ENCODE measurements around the gene SPIRE1.

- TF ChIP-seq CTCF (IDR thresholded peaks at IDR 0.05), result no peak
- no peak for TF ChIP-seq POLR2A (IDR thresholded peaks at IDR 0.05)
- TF ChIP-seq EP300 (IDR thresholded peaks at IDR 0.05), result no peak
These were observed 256.0 kb downstream of the SPIRE1 start for GRCh38 chr18:12401881-12402280.

All from tibial nerve (tissue), 4 donors.